HepG2 (cell line): ENCODE results near the gene ADAMTSL4. TPM values are rescaled to one million over a fixed set of nuclear protein-coding genes. Genes with fewer than 3 reads are reported as not detected.

Experiments
- AHR ChIP-seq: IDR thresholded peaks from 2 replicates; pipeline ENCODE4 v1.6.1; 2018; ENCODE audit warnings: missing genetic modification reagents, missing compliant biosample characterization
- KAT7 ChIP-seq: IDR thresholded peaks from 2 replicates; pipeline ENCODE4 v1.6.1; 2018; ENCODE audit warnings: borderline replicate concordance, missing compliant biosample characterization
- KLF6 ChIP-seq: IDR thresholded peaks from 2 replicates; pipeline ENCODE4 v1.8.0; 2016; ENCODE audit warnings: missing biosample characterization, missing genetic modification reagents
- MEIS1 ChIP-seq: sonication (generic); formaldehyde crosslinking; IDR thresholded peaks from 2 replicates; pipeline ENCODE4 v1.9.0; 2021; ENCODE audit warnings: mild to moderate bottlenecking, missing genetic modification reagents, moderate library complexity, borderline replicate concordance
- PPARG ChIP-seq: conservative IDR thresholded peaks from 2 replicates; pipeline ENCODE4 v1.6.1; 2016; ENCODE audit warnings: missing biosample characterization, missing genetic modification reagents
- RELA ChIP-seq: sonication (generic); formaldehyde crosslinking; IDR thresholded peaks from 2 replicates; pipeline ENCODE4 v1.4.0; 2020; ENCODE audit warnings: missing genetic modification reagents
- RFXAP ChIP-seq: sonication (generic); formaldehyde crosslinking; IDR thresholded peaks from 2 replicates; pipeline ENCODE4 v1.4.0; 2020; ENCODE audit warnings: missing genetic modification reagents, borderline replicate concordance
- SOX5 ChIP-seq: IDR thresholded peaks from 2 replicates; pipeline ENCODE4 v1.6.1; 2016; ENCODE audit warnings: borderline replicate concordance
- TBL1XR1 ChIP-seq: fragments of 150-350 bp; IDR thresholded peaks from 2 replicates; pipeline ENCODE4 v1.6.1; 2014; ENCODE audit warnings: borderline replicate concordance, low read length; ENCODE audit not compliant: partially characterized antibody
- ZBTB8A ChIP-seq: sonication (generic); formaldehyde crosslinking; IDR thresholded peaks from 2 replicates; pipeline ENCODE4 v1.4.0; 2020; ENCODE audit warnings: mild to moderate bottlenecking, low read depth, missing genetic modification reagents, borderline replicate concordance
- ZFP1 ChIP-seq: IDR thresholded peaks from 2 replicates; pipeline ENCODE4 v1.6.1; 2016
- ZFP36 ChIP-seq: fragments of 150-350 bp; IDR thresholded peaks from 2 replicates; pipeline ENCODE4 v1.6.1; 2018; ENCODE audit warnings: borderline replicate concordance, low read length, low read depth; ENCODE audit not compliant: partially characterized antibody
- ZNF652 ChIP-seq: IDR thresholded peaks from 2 replicates; pipeline ENCODE4 v1.6.1; 2016; ENCODE audit warnings: low read depth, borderline replicate concordance
- ZSCAN25 ChIP-seq: sonication (generic); formaldehyde crosslinking; IDR thresholded peaks from 2 replicates; pipeline ENCODE4 v1.8.0; 2022; ENCODE audit warnings: mild to moderate bottlenecking, missing genetic modification reagents
- polyA plus RNA-seq, 8 experiments: library from polyadenylated mRNA; depleted of rRNA in 3 of 8; stranded (reverse) in 7 of 8; unstranded in 1 of 8; fragments of >200 nt; fragmentation: Illumina TruSeq in 4 of 8; extraction: Trizol in 4 of 8; gene quantifications; 2 replicates each; pipeline versions ENCODE4 v1.2.1 to v1.2.3, GENCODE V29; 2011 to 2016; ENCODE audit warnings: low read depth in 4 of 8, missing spikeins in 1 of 8, mixed read lengths in 1 of 8; ENCODE audit not compliant: insufficient read depth in 1 of 8
- total RNA-seq, 5 experiments: library from RNA; depleted of rRNA; stranded (reverse); fragments of >200 nt; fragmentation: Illumina TruSeq; extraction: Trizol; gene quantifications; 2 replicates each; pipeline ENCODE4 v1.2.3, GENCODE V29; 2016; ENCODE audit warnings: low read depth in 1 of 5
- TF ChIP-seq, protein P1 (sequence below): sonication (generic); formaldehyde crosslinking; IDR thresholded peaks from 2 replicates; pipeline ENCODE4 v1.4.0; 2020; ENCODE audit warnings: low read depth, missing genetic modification reagents
- TF ChIP-seq, protein P2 (sequence below), 2 experiments: fragments of 450-650 bp in 1 of 2; sonication (generic) in 1 of 2; formaldehyde crosslinking in 1 of 2; IDR thresholded peaks; 2 replicates each; pipeline versions ENCODE4 v1.6.1 to v1.8.0; 2016 to 2022; ENCODE audit warnings: antibody characterized with exemption in 1 of 2, mild to moderate bottlenecking in 1 of 2, missing genetic modification reagents in 1 of 2

The ADAMTSL4 gene
- total and polyA plus RNA-seq, 2 of the 13 experiments (the other 11 are each of a cell fraction or from before 2014, with no cell fraction given), result 3.9 to 16.4 TPM

DNA sequence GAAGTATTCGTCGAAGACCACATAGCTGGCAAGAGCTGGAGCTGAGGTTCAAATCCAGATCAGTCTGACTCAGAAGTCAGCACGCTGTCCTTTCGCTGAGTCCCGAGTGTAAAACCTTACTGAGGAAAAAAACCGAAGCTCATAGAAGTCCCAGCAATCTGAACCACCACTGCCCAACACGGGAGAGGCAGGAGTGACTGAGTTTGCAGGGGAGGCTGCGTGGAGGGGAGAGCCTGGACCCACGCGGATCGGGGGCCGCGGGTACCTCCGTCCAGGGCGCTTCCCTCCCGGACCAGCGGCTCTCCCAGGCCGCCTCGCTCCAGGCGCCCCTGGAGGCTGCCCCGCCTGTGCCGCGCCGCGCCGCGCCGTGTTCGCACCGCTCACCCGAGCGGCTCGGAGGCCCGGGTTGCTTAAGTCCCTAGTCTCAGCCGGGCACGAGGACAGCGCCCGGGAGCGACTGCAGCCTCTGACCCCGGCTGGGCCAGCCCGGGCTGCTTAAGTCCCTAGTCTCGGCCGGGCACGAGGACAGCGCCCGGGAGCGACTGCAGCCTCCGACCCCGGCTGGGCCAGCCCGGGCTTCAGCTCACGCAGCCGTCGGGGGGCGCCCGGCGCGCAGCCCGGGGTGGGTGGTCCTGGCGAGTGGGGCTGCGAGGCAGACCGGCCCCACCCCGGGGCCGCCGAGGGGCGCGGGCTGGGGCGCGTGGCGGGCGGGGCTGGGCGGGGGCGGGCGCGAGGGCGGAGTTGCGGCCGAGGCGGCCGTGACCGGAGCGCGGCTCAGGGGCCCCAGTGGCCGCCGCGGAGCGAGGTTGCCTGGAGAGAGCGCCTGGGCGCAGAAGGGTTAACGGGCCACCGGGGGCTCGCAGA lies at the start of gene ADAMTSL4 (continued):
- TF ChIP-seq RFXAP (CRISPR knock-in tag), result 0 out of 2 replicates have a peak, but pooled peaks have one; percentile 41
- 0 out of 2 replicates have a peak, but pooled peaks have one; percentile 62 for TF ChIP-seq ZSCAN25
- TF ChIP-seq AHR (CRISPR knock-in tag), result peak; percentile 56; the same call in 1 of the 2 replicates
- no peak for TF ChIP-seq ZBTB8A (CRISPR knock-in tag)
- no peak for TF ChIP-seq ZFP1
- peak; percentile 8; the same call in 1 of the 2 replicates for TF ChIP-seq SOX5 (CRISPR knock-in tag)
- TF ChIP-seq ZFP36, result no peak
- TF ChIP-seq, protein P1, sequence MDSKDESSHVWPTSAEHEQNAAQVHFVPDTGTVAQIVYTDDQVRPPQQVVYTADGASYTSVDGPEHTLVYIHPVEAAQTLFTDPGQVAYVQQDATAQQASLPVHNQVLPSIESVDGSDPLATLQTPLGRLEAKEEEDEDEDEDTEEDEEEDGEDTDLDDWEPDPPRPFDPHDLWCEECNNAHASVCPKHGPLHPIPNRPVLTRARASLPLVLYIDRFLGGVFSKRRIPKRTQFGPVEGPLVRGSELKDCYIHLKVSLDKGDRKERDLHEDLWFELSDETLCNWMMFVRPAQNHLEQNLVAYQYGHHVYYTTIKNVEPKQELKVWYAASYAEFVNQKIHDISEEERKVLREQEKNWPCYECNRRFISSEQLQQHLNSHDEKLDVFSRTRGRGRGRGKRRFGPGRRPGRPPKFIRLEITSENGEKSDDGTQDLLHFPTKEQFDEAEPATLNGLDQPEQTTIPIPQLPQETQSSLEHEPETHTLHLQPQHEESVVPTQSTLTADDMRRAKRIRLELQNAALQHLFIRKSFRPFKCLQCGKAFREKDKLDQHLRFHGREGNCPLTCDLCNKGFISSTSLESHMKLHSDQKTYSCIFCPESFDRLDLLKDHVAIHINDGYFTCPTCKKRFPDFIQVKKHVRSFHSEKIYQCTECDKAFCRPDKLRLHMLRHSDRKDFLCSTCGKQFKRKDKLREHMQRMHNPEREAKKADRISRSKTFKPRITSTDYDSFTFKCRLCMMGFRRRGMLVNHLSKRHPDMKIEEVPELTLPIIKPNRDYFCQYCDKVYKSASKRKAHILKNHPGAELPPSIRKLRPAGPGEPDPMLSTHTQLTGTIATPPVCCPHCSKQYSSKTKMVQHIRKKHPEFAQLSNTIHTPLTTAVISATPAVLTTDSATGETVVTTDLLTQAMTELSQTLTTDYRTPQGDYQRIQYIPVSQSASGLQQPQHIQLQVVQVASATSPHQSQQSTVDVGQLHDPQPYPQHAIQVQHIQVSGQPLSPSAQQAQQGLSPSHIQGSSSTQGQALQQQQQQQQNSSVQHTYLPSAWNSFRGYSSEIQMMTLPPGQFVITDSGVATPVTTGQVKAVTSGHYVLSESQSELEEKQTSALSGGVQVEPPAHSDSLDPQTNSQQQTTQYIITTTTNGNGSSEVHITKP, result no peak
- TF ChIP-seq ZNF652 (CRISPR knock-in tag), result peak; percentile 74
- TF ChIP-seq KAT7 (CRISPR knock-in tag), result peak; percentile 74; the same call in 1 of the 2 replicates
- no peak for TF ChIP-seq KLF6
- no peak for TF ChIP-seq RELA (CRISPR knock-in tag)
- peak; percentile 11; the same call in 1 of the 2 replicates for TF ChIP-seq PPARG (CRISPR knock-in tag)
- TF ChIP-seq, protein P2, sequence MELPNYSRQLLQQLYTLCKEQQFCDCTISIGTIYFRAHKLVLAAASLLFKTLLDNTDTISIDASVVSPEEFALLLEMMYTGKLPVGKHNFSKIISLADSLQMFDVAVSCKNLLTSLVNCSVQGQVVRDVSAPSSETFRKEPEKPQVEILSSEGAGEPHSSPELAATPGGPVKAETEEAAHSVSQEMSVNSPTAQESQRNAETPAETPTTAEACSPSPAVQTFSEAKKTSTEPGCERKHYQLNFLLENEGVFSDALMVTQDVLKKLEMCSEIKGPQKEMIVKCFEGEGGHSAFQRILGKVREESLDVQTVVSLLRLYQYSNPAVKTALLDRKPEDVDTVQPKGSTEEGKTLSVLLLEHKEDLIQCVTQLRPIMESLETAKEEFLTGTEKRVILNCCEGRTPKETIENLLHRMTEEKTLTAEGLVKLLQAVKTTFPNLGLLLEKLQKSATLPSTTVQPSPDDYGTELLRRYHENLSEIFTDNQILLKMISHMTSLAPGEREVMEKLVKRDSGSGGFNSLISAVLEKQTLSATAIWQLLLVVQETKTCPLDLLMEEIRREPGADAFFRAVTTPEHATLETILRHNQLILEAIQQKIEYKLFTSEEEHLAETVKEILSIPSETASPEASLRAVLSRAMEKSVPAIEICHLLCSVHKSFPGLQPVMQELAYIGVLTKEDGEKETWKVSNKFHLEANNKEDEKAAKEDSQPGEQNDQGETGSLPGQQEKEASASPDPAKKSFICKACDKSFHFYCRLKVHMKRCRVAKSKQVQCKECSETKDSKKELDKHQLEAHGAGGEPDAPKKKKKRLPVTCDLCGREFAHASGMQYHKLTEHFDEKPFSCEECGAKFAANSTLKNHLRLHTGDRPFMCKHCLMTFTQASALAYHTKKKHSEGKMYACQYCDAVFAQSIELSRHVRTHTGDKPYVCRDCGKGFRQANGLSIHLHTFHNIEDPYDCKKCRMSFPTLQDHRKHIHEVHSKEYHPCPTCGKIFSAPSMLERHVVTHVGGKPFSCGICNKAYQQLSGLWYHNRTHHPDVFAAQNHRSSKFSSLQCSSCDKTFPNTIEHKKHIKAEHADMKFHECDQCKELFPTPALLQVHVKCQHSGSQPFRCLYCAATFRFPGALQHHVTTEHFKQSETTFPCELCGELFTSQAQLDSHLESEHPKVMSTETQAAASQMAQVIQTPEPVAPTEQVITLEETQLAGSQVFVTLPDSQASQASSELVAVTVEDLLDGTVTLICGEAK (IDR thresholded peaks at IDR 0.05), result no peak
- TF ChIP-seq, protein P2 (CRISPR knock-in tag; IDR thresholded peaks at IDR 0.05), result peak; percentile 17
- TF ChIP-seq TBL1XR1, result peak; percentile 12
- TF ChIP-seq MEIS1 (CRISPR knock-in tag), result no peak
